Heart right ventricle (tissue), 16 donors: ENCODE data around the gene SLC25A30. TPM values are rescaled to one million over a fixed set of nuclear protein-coding genes. Genes with fewer than 3 reads are reported as not detected.
"Not testable (repeated sequence)": the region's sequence is repeated elsewhere in the genome, so short reads cannot be mapped to it uniquely, and the experiment has no call there.

Experiments
- ATAC-seq, 8 donors: fragments of 200-7000 bp; cut with Tn5 transposase; one replicate each; pipeline ENCODE4 v1.9.1; 2020; ENCODE audit warnings: mild to moderate bottlenecking in 8 of 8, moderate library complexity in 8 of 8, moderate number of reproducible peaks in 1 of 8
- DNase-seq, 2 donors: peaks; one replicate each; pipeline ENCODE4 v3.0.0-alpha.2; 2020
- H3K27ac ChIP-seq, 10 donors: fragments of 200-600 bp; sonication (generic) in 2 of 10; one replicate each; pipeline versions ENCODE4 v1.5.0 to v1.8.0; 2020 to 2022; ENCODE audit warnings: mild to moderate bottlenecking in 3 of 10
- H3K27me3 ChIP-seq, 7 donors: fragments of 200-600 bp; one replicate each; pipeline ENCODE4 v1.8.0; 2021 to 2022; ENCODE audit warnings: mild to moderate bottlenecking in 2 of 7
- H3K36me3 ChIP-seq, 9 donors: fragments of 200-600 bp; sonication (generic) in 1 of 9; one replicate each; pipeline versions ENCODE4 v1.5.0 to v1.8.0; 2020 to 2022; ENCODE audit warnings: mild to moderate bottlenecking in 2 of 9
- H3K4me1 ChIP-seq, 9 donors: fragments of 200-600 bp; sonication (generic) in 1 of 9; one replicate each; pipeline versions ENCODE4 v1.5.0 to v1.8.0; 2020 to 2022; ENCODE audit warnings: mild to moderate bottlenecking in 4 of 9
- H3K4me3 ChIP-seq, 10 donors: fragments of 200-600 bp; sonication (generic) in 2 of 10; one replicate each; pipeline versions ENCODE4 v1.5.0 to v1.8.0; 2020 to 2022; ENCODE audit warnings: mild to moderate bottlenecking in 7 of 10, moderate library complexity in 2 of 10
- H3K9me3 ChIP-seq, 11 donors: fragments of 200-600 bp in 10 of 11; sonication (generic) in 2 of 11; one replicate each; pipeline versions ENCODE4 v1.5.0 to v1.8.0; 2013 to 2022; ENCODE audit warnings: mild to moderate bottlenecking in 2 of 11, control low read depth in 1 of 11, moderate library complexity in 1 of 11
- CTCF ChIP-seq, 9 donors: fragments of 200-600 bp; sonication (generic) in 2 of 9; IDR thresholded peaks; one replicate each; pipeline versions ENCODE4 v1.5.0 to v1.8.0; 2021 to 2022; ENCODE audit warnings: antibody characterized with exemption in 9 of 9, mild to moderate bottlenecking in 5 of 9, moderate library complexity in 1 of 9
- WGBS, 2 donors: extraction: QIAGEN DNeasy Blood & Tissue Kit; methylation state at CpG; one replicate each; pipeline ENCODE4 v1.1.7; 2013; ENCODE audit warnings: inconsistent platforms in 1 of 2; 5-methylcytosine and 5-hydroxymethylcytosine counted together
- intact Hi-C, 10 donors: fragments of 100-400 bp; cut with DNase I; formaldehyde crosslinking; loops; one replicate each; pipeline versions ENCODE4 v1.11.1 to v1.14.2; 2022
- polyA plus RNA-seq, 2 donors: library from polyadenylated mRNA; stranded (reverse); fragments of 200-250 nt; gene quantifications; one replicate each; pipeline ENCODE4 v1.2.3, GENCODE V29; 2013
- total RNA-seq, 10 donors: library from RNA; stranded (reverse); fragmentation: NEBNext Ultra II Directional in 3 of 10; extraction: Animal tissue kit (Norgen Biotek cat#: 25700) in 3 of 10; gene quantifications; one replicate each; pipeline versions ENCODE4 v1.2.1 to v1.2.4, GENCODE V29; 2021 to 2023
- donor health status: Arrhythmogenic right ventricular cardiomyopathy.
- donor health status: ischemic (EF 13 %, LVEDD 7.1; RV severe dilation, severe dysfunction).
- donor health status: healthy with polysubstance abuse.
- donor health status: DM: no; HTN: yes; CAD: no.
- donor health status: DM: no; HTN: no; CAD: no.
- donor health status: ischemic (EF 25% LVEDD 6.9; RV normal size, moderate dysfunction).
- donor health status: ischemic (EF 25% LVEDD 5.7; RV mildly dilated, moderate dysfunction).
- donor health status: healthy.
- donor health status: DM: yes; HTN: yes; CAD: no.
- donor health status: Ischemic cardiomyopathy.
- donor health status: ischemic (EF 35%, LVEDD 5.7; RV mildly dilated, moderate dysfunction).
- donor health status: nonischemic (EF 11% LVEDD 7.7; RV severe dilation, severe dysfunction).
- donor health status: DM: yes; HTN: yes; CAD: no.
- donor health status: PGD.
- donor health status: ischemic (EF 29% LVEDD 5.4; RV normal size, mild dysfunction).
- donor health status: nonischemic (EF 23%, LVEDD 6.1; RV moderate dilation, normal function).

The SLC25A30 gene
- total and polyA plus RNA-seq, 12 donors: 9.3 to 280 (median 157) TPM

- H3K4me3 ChIP-seq: no peak overlapping the region
- peak overlapping the region in 8 of 10 donors; percentile 11 to 75 (median 48) for H3K27ac ChIP-seq
- H3K4me1 ChIP-seq: peaks cover 0 to 26% (median 10%) of the 10 kb centered on the region in 9 donors
- no peak for DNase-seq
- peak in 6 of 8 donors; percentile 47 to 72 (median 54) for ATAC-seq
- H3K36me3 ChIP-seq: peaks cover 0 to 53% (median 13%) of the 10 kb centered on the region in 9 donors
- H3K9me3 ChIP-seq: no peaks in the 10 kb centered on the region
- no peaks in the 10 kb centered on the region for H3K27me3 ChIP-seq
- intact Hi-C loops: no loop called here
- TF ChIP-seq CTCF (IDR thresholded peaks at IDR 0.05): no peak
- WGBS, 2 donors: 86 to 88% methylated on average over 5 of the region's 5 CpGs
These were observed 32.1 kb downstream of the SLC25A30 start for GRCh38 chr13:45385907-45386553.

GRCh38 chr13:45385320-45385719, 32.9 kb downstream of the SLC25A30 start:
- TF ChIP-seq CTCF (IDR thresholded peaks at IDR 0.05): no peak
- Histone ChIP-seq H3K9me3 (no peaks in the 10 kb centered on the region), H3K27me3 (no peaks in the 10 kb centered on the region), H3K4me3 (no peak overlapping the region), H3K27ac (peak overlapping the region in 7 of 10 donors; percentile 11 to 75 (median 55)), H3K36me3 (peaks cover 0 to 46% (median 13%) of the 10 kb centered on the region in 9 donors), H3K4me1 (peaks cover 0 to 26% (median 10%) of the 10 kb centered on the region in 9 donors)
- intact Hi-C loops: no loop called here
- DNase-seq (no peak), ATAC-seq (peak in 7 of 8 donors; percentile 36 to 77 (median 66))
- 77 to 82% methylated on average over 5 of the region's 5 CpGs for WGBS, 2 donors

GRCh38 chr13:45384474-45385174, 33.5 kb downstream of the SLC25A30 start:
- ATAC-seq: no peak
- peak overlapping the region in 7 of 10 donors; percentile 11 to 75 (median 55) for H3K27ac ChIP-seq
- no peaks in the 10 kb centered on the region for H3K9me3 ChIP-seq
- intact Hi-C loops: no loop called here
- TF ChIP-seq CTCF (IDR thresholded peaks at IDR 0.05): no peak
- H3K36me3 ChIP-seq: peaks cover 0 to 46% (median 13%) of the 10 kb centered on the region in 9 donors
- no peak overlapping the region for H3K4me3 ChIP-seq
- H3K4me1 ChIP-seq: peaks cover 0 to 26% (median 10%) of the 10 kb centered on the region in 9 donors
- DNase-seq: no peak
- WGBS, 2 donors: 73 to 79% methylated on average over 4 of the region's 4 CpGs
- H3K27me3 ChIP-seq: no peaks in the 10 kb centered on the region

GRCh38 chr13:45382739-45383138, 35.4 kb downstream of the SLC25A30 start:
- H3K27me3 ChIP-seq, H3K27ac ChIP-seq, intact Hi-C loops, H3K4me3 ChIP-seq, ATAC-seq, H3K9me3 ChIP-seq, DNase-seq: not testable (repeated sequence)
- Histone ChIP-seq H3K4me1 (peaks cover 0 to 19% (median 10%) of the 10 kb centered on the region in 9 donors), H3K36me3 (peaks cover 0 to 40% (median 10%) of the 10 kb centered on the region in 9 donors)
- WGBS, 2 donors: 85 to 97% methylated on average over 3 to 6 of the region's 8 CpGs
